ENCODE measurements around the gene BLTP3A.

GRCh38 chr6:34742094-34742493 is 49.8 kb upstream of the BLTP3A start:
- TF ChIP-seq, protein P1, sequence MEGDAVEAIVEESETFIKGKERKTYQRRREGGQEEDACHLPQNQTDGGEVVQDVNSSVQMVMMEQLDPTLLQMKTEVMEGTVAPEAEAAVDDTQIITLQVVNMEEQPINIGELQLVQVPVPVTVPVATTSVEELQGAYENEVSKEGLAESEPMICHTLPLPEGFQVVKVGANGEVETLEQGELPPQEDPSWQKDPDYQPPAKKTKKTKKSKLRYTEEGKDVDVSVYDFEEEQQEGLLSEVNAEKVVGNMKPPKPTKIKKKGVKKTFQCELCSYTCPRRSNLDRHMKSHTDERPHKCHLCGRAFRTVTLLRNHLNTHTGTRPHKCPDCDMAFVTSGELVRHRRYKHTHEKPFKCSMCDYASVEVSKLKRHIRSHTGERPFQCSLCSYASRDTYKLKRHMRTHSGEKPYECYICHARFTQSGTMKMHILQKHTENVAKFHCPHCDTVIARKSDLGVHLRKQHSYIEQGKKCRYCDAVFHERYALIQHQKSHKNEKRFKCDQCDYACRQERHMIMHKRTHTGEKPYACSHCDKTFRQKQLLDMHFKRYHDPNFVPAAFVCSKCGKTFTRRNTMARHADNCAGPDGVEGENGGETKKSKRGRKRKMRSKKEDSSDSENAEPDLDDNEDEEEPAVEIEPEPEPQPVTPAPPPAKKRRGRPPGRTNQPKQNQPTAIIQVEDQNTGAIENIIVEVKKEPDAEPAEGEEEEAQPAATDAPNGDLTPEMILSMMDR (conservative IDR thresholded peaks at IDR 0.05): no peak
- no peak for TF ChIP-seq ZFX (IDR thresholded peaks at IDR 0.05)
